ENCODE measurements around the gene CAPN10. TPM values are rescaled to one million over a fixed set of nuclear protein-coding genes. Genes with fewer than 3 reads are reported as not detected.

Gene CAPN10
- total RNA-seq, 4 donors from 2014 or later: 28.0 to 66.3 (median 54.8) TPM

GRCh38 chr2:240635998-240636547, 49.5 kb downstream of the CAPN10 start:
- no peak overlapping the region for H3K4me3 ChIP-seq
- no peak for TF ChIP-seq POLR2A (IDR thresholded peaks at IDR 0.05)
- no peak for TF ChIP-seq CTCF (IDR thresholded peaks at IDR 0.05)
- TF ChIP-seq EP300 (IDR thresholded peaks at IDR 0.05): no peak
- WGBS, 2 donors: 62 to 77% methylated on average over 2 to 3 of the region's 3 CpGs
- H3K36me3 ChIP-seq: no peaks in the 10 kb centered on the region
- no peak overlapping the region for H3K27ac ChIP-seq
- no peak for DNase-seq (ENCODE audit: low spot score in 2 of 2)
- no peaks in the 10 kb centered on the region for H3K27me3 ChIP-seq
- peaks cover 0 to 28% (median 0%) of the 10 kb centered on the region in 4 donors for H3K4me1 ChIP-seq
- peaks cover 0 to 17% (median 0%) of the 10 kb centered on the region in 4 donors for H3K9me3 ChIP-seq

GRCh38 chr2:240636563-240637115, 50.1 kb downstream of the CAPN10 start:
- no peaks in the 10 kb centered on the region for H3K27me3 ChIP-seq
- peak overlapping the region in 1 of 4 donors; percentile 86 for H3K27ac ChIP-seq
- H3K9me3 ChIP-seq: peaks cover 0 to 17% (median 0%) of the 10 kb centered on the region in 4 donors
- no peaks in the 10 kb centered on the region for H3K36me3 ChIP-seq
- H3K4me1 ChIP-seq: peaks cover 0 to 28% (median 0%) of the 10 kb centered on the region in 4 donors
- no peak for DNase-seq (ENCODE audit: low spot score in 2 of 2)
- H3K4me3 ChIP-seq: no peak overlapping the region
- TF ChIP-seq EP300 (IDR thresholded peaks at IDR 0.05) (no peak), POLR2A (IDR thresholded peaks at IDR 0.05) (no peak), CTCF (IDR thresholded peaks at IDR 0.05) (no peak)
- WGBS, 2 donors: 72 to 88% methylated on average over 11 of the region's 11 CpGs

DNA sequence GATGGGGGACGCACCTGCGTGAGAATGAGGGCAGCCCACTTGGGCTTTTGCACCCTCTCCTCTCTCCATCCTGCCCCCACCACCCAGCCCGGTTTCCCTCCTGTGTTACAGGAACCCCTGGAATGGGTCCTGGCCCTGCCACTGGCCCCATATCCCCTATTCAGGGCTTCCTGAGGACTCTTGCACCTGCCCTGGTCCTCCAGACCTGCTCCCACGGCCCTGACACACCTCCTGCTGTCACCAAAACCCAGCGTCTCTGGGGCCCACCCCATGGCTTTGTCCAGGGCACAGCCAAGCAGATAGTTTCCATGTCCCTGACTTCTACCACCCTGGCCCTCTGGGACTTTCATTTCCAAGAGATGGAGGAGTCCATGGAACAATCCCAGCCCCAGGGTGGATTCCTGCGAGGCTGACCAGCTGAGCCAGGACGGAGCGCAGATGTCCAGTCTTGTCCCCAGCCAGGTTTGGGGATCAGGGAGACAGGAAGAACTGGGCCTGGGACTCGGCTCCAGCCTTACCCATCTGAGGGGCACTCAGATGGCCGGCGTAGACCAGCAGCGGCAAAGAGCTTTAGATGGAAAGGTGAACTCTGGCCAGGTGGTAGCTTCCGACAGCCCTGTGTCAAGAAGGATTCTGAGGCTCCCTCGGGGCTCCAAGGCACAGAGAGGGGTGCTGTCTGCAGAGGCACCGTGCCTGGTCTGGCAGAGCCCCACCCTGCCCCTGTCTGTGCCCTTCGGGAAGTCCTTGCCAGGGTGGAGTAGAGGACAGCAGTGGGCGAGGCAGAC, 50.8 kb downstream of the CAPN10 start:
- H3K27me3 ChIP-seq: peaks cover 0 to 4% of the 10 kb centered on the region in 2 donors
- WGBS, 2 donors: 83 to 90% methylated on average over 16 to 17 of the region's 17 CpGs
- peaks cover 0 to 28% (median 0%) of the 10 kb centered on the region in 4 donors for H3K4me1 ChIP-seq
- no peaks in the 10 kb centered on the region for H3K36me3 ChIP-seq
- no peak for DNase-seq (ENCODE audit: low spot score in 2 of 2)
- peak overlapping the region in 1 of 4 donors; percentile 86 for H3K27ac ChIP-seq
- H3K9me3 ChIP-seq: peaks cover 0 to 17% (median 0%) of the 10 kb centered on the region in 4 donors
- H3K4me3 ChIP-seq: no peak overlapping the region
- TF ChIP-seq EP300 (IDR thresholded peaks at IDR 0.05) (no peak), POLR2A (IDR thresholded peaks at IDR 0.05) (no peak), CTCF (IDR thresholded peaks at IDR 0.05) (no peak)

DNA sequence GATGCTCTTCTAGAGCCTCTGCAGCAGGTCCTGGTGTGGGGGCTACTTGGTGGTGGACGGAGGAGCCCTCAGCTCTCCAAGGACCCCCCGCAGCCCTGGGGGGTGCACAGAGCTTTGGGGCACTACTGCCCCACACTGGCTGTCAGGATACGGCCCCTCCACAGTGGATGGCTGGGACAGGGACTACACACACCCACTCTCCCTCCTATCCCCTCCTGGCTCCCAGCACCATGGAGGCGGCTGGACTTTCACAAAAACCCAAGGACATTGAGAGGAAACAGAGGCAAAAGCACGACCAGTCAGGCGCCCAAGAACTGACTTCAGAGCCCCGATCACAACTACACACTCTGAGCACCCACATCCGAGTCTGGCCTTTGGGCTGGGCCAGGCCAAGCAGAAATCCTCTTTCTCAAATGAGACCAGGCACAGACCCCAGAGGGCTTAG, 51.4 kb downstream of the CAPN10 start:
- no peaks in the 10 kb centered on the region for H3K36me3 ChIP-seq
- peak overlapping the region in 1 of 4 donors; percentile 86 for H3K27ac ChIP-seq
- DNase-seq (ENCODE audit: low spot score in 2 of 2): no peak
- TF ChIP-seq POLR2A (IDR thresholded peaks at IDR 0.05): no peak
- no peak for TF ChIP-seq CTCF (IDR thresholded peaks at IDR 0.05)
- no peak for TF ChIP-seq EP300 (IDR thresholded peaks at IDR 0.05)
- H3K4me3 ChIP-seq: no peak overlapping the region
- peaks cover 0 to 11% of the 10 kb centered on the region in 2 donors for H3K27me3 ChIP-seq
- WGBS, 2 donors: 71% methylated on average over 6 to 8 of the region's 8 CpGs
- peaks cover 0 to 28% (median 0%) of the 10 kb centered on the region in 4 donors for H3K4me1 ChIP-seq
- peaks cover 0 to 12% (median 0%) of the 10 kb centered on the region in 4 donors for H3K9me3 ChIP-seq

Data from tibial nerve (tissue), 4 donors.